Trophoblast cell (in vitro differentiated cells and primary cell): ENCODE data around the gene RNF128.

Experiments used
- DNase-seq, 2 donors: peaks; one replicate each; pipeline ENCODE4 v3.0.0-alpha.2; 2016
- H2AFZ ChIP-seq: 2 replicates; pipeline ENCODE4 v1.6.1; 2013; ENCODE audit warnings: low read length, moderate library complexity, mild to moderate bottlenecking; ENCODE audit not compliant: insufficient read depth, poor library complexity
- H2AK5ac ChIP-seq: 2 replicates; pipeline ENCODE4 v1.6.1; 2013; ENCODE audit warnings: mild to moderate bottlenecking, low read length
- H2BK120ac ChIP-seq: 2 replicates; pipeline ENCODE4 v1.6.1; 2013; ENCODE audit warnings: low read length, mild to moderate bottlenecking, moderate library complexity; ENCODE audit not compliant: insufficient read depth, poor library complexity
- H2BK12ac ChIP-seq: 2 replicates; pipeline ENCODE4 v1.6.1; 2013; ENCODE audit warnings: mild to moderate bottlenecking, low read length, moderate library complexity
- H2BK5ac ChIP-seq: 2 replicates; pipeline ENCODE4 v1.6.1; 2013; ENCODE audit warnings: low read length, low read depth, moderate library complexity, mild to moderate bottlenecking; ENCODE audit not compliant: poor library complexity
- H3K14ac ChIP-seq: 2 replicates; pipeline ENCODE4 v1.6.1; 2013; ENCODE audit warnings: mild to moderate bottlenecking, low read length
- H3K18ac ChIP-seq: 2 replicates; pipeline ENCODE4 v1.6.1; 2013; ENCODE audit warnings: mild to moderate bottlenecking, low read length
- H3K23ac ChIP-seq: 2 replicates; pipeline ENCODE4 v1.6.1; 2013; ENCODE audit warnings: low read length
- H3K27ac ChIP-seq: 2 replicates; pipeline ENCODE4 v1.5.1; 2013; ENCODE audit warnings: low read depth, mild to moderate bottlenecking, inconsistent platforms, low read length, moderate library complexity
- H3K27me3 ChIP-seq: 2 replicates; pipeline ENCODE4 v1.6.1; 2013; ENCODE audit warnings: inconsistent platforms, mild to moderate bottlenecking, low read length, moderate library complexity; ENCODE audit not compliant: insufficient read depth
- H3K36me3 ChIP-seq, 2 experiments: 1 replicate in 1 of 2; 2 replicates in 1 of 2; pipeline ENCODE4 v1.6.1; 2013; ENCODE audit warnings: low read length in 2 of 2, mild to moderate bottlenecking in 2 of 2, moderate library complexity in 1 of 2; ENCODE audit not compliant: insufficient read depth in 2 of 2, control insufficient read depth in 1 of 2
- H3K4ac ChIP-seq: 2 replicates; pipeline ENCODE4 v1.6.1; 2013; ENCODE audit warnings: low read depth, mild to moderate bottlenecking, low read length, moderate library complexity
- H3K4me1 ChIP-seq, 2 experiments: 1 replicate in 1 of 2; 2 replicates in 1 of 2; pipeline ENCODE4 v1.6.1; 2013; ENCODE audit warnings: low read length in 2 of 2, mild to moderate bottlenecking in 2 of 2, moderate library complexity in 1 of 2; ENCODE audit not compliant: insufficient read depth in 2 of 2, control insufficient read depth in 1 of 2
- H3K4me2 ChIP-seq: 2 replicates; pipeline ENCODE4 v1.6.1; 2013; ENCODE audit warnings: inconsistent platforms, mild to moderate bottlenecking, low read length, moderate library complexity
- H3K4me3 ChIP-seq: 2 replicates; pipeline ENCODE4 v1.5.1; 2013; ENCODE audit warnings: mild to moderate bottlenecking, low read depth, low read length, inconsistent platforms
- H3K79me1 ChIP-seq: one replicate; pipeline ENCODE4 v1.6.1; 2013; ENCODE audit warnings: low read length
- H3K79me2 ChIP-seq: 2 replicates; pipeline ENCODE4 v1.6.1; 2013; ENCODE audit warnings: low read length, mild to moderate bottlenecking; ENCODE audit not compliant: control insufficient read depth, insufficient read depth, poor library complexity
- H3K9ac ChIP-seq: 2 replicates; pipeline ENCODE4 v1.6.1; 2013; ENCODE audit warnings: mild to moderate bottlenecking, low read length
- H3K9me3 ChIP-seq: 2 replicates; pipeline ENCODE4 v1.6.1; 2013; ENCODE audit warnings: low read depth, mild to moderate bottlenecking, control low read depth, inconsistent platforms, low read length; ENCODE audit not compliant: insufficient read depth
- H4K12ac ChIP-seq: 2 replicates; pipeline ENCODE4 v1.6.1; 2013; ENCODE audit warnings: low read depth, mild to moderate bottlenecking, low read length, moderate library complexity
- H4K8ac ChIP-seq: 2 replicates; pipeline ENCODE4 v1.6.1; 2013; ENCODE audit warnings: low read depth, mild to moderate bottlenecking, low read length, moderate library complexity
- H4K91ac ChIP-seq: one replicate; pipeline ENCODE4 v1.6.1; 2013; ENCODE audit warnings: low read depth, mild to moderate bottlenecking, low read length, moderate library complexity
- whole genome bisulfite sequencing: extraction: QIAGEN DNeasy Blood & Tissue Kit; methylation state at CpG from one replicate; pipeline ENCODE4 v1.1.7; 2013; ENCODE audit warnings: missing lambda C conversion rate; ENCODE audit not compliant: insufficient read length, insufficient coverage; ENCODE audit errors: extremely low coverage; 5-methylcytosine and 5-hydroxymethylcytosine counted together

RNF128 gene

DNA sequence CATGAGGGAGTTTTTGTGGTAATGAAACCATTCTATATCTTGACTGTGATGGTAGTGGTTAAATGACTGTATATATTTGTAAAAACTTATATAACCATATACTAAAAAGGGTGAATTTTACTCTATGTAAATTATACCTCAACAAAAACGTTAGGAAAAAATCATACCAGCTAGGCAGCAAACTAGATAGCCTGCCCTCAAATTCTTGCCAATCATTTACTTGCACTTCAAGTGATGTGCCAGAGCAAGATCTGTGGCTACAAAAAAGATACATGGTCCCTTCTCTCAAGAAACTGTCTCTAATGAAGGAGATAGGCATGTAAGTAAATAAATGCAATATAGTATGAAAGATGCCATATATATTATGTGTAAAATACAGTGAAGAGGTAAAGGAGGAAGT, 10.0 kb upstream of the RNF128 start:
- Histone ChIP-seq H3K79me1 (no peaks in the 10 kb centered on the region), H3K27me3 (no peaks in the 10 kb centered on the region), H3K36me3 (no peaks in the 10 kb centered on the region), H2BK12ac (no peak overlapping the region), H3K9ac (no peak overlapping the region), H3K4me1 (no peaks in the 10 kb centered on the region), H4K91ac (no peak overlapping the region), H3K4ac (no peak overlapping the region), H3K18ac (no peak overlapping the region), H3K14ac (no peak overlapping the region), H4K12ac (no peak overlapping the region), H3K9me3 (no peaks in the 10 kb centered on the region), H2AK5ac (no peak overlapping the region), H3K23ac (no peak overlapping the region), H3K4me3 (no peak overlapping the region), H3K79me2 (no peaks in the 10 kb centered on the region), H2AFZ (no peak overlapping the region), H3K27ac (no peak overlapping the region), H4K8ac (no peak overlapping the region), H2BK5ac (no peak overlapping the region), H3K4me2 (no peak overlapping the region), H2BK120ac (no peak overlapping the region)
- DNase-seq = no peak
- WGBS = no CpG with 5 or more reads among the region's 1 CpG

DNA sequence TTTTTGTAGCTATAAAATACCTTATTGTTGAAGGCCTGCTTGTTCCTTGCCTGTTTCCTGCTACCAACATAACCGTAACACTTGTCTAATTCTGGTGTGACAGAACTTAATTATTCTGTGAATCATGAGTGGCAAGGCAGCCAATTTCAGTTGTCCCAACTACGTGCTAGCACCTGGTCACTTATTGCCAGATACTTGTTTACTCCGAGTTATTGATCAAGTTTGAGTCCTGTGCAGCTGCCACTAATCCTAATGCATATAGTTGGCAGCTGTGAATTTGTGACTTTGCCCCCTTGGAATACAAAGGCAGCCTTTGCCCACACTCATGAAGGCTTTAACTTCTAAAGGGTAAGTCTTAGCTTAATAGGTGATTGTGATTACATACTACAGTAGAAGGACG, 7.8 kb upstream of the RNF128 start:
- Histone ChIP-seq H4K8ac (no peak overlapping the region), H3K4me2 (no peak overlapping the region), H3K79me1 (no peaks in the 10 kb centered on the region), H3K9me3 (no peaks in the 10 kb centered on the region), H2BK5ac (no peak overlapping the region), H3K9ac (no peak overlapping the region), H2AK5ac (no peak overlapping the region), H3K27me3 (no peaks in the 10 kb centered on the region), H3K4me3 (no peak overlapping the region), H3K36me3 (no peaks in the 10 kb centered on the region), H3K79me2 (no peaks in the 10 kb centered on the region), H3K27ac (no peak overlapping the region), H2BK12ac (no peak overlapping the region), H3K18ac (no peak overlapping the region), H2BK120ac (no peak overlapping the region), H4K91ac (no peak overlapping the region), H3K4ac (no peak overlapping the region), H4K12ac (no peak overlapping the region), H2AFZ (no peak overlapping the region), H3K4me1 (no peaks in the 10 kb centered on the region), H3K23ac (no peak overlapping the region), H3K14ac (no peak overlapping the region)
- no peak for DNase-seq
- WGBS = no CpG with 5 or more reads among the region's 4 CpGs

DNA sequence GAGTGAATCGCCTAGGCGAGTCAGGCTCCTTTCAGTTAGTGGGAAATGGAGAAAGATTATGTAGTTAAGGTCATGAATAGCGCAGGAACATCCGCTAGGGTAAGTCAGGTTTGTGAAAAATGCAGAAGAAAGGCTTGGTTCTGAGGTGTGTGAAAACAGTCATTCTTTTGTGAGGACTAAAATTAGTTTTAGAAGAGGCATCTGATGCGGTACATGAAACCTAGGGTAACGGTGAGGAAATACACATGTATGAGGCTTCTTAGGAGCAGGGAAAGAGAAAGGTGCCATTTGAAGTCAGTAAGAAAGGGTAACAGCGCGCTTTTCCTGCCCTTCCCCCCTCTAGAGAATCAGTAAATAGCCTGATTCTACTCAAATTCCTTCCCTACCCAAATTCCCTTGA, 570 bp upstream of the RNF128 start:
- H3K79me1 ChIP-seq = no peaks in the 10 kb centered on the region
- H3K4me1 ChIP-seq = no peaks in the 10 kb centered on the region
- H2AFZ ChIP-seq = no peak overlapping the region
- H4K8ac ChIP-seq = no peak overlapping the region
- H3K79me2 ChIP-seq = no peaks in the 10 kb centered on the region
- no peak overlapping the region for H2BK5ac ChIP-seq
- no CpG with 5 or more reads among the region's 8 CpGs for WGBS
- H2AK5ac ChIP-seq = no peak overlapping the region
- peak in 1 of 2 donors; percentile 2 for DNase-seq
- H3K14ac ChIP-seq = no peak overlapping the region
- no peak overlapping the region for H4K91ac ChIP-seq
- H2BK120ac ChIP-seq = no peak overlapping the region
- no peak overlapping the region for H2BK12ac ChIP-seq
- no peak overlapping the region for H3K27ac ChIP-seq
- H3K4ac ChIP-seq = no peak overlapping the region
- no peak overlapping the region for H3K4me3 ChIP-seq
- no peak overlapping the region for H3K23ac ChIP-seq
- H3K9ac ChIP-seq = no peak overlapping the region
- no peaks in the 10 kb centered on the region for H3K36me3 ChIP-seq
- peaks cover 6% of the 10 kb centered on the region for H3K27me3 ChIP-seq
- H4K12ac ChIP-seq = no peak overlapping the region
- no peak overlapping the region for H3K18ac ChIP-seq
- peak overlapping the region; percentile 99 for H3K4me2 ChIP-seq
- H3K9me3 ChIP-seq = no peaks in the 10 kb centered on the region

DNA sequence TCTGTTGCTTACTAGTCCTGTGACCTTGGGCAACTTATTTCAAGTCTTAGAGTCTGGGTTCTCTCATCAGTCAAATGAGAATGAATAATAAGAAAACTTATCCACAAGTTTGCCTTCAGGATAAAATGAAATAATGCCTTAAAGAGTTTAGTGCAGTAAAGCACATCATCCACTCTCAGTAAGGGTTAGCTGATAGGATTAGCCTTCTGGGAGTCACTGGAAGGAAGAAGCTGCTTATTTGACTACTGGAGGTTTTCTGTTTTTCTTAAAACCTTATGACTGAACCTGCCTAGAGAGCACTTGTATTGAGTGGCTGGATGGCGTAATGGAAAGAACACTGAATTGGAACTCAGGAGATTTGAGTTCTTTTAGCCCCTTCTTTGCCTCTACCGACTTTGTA, 1.8 kb downstream of the RNF128 start:
- WGBS = no CpG with 5 or more reads among the region's 2 CpGs
- no peak for DNase-seq

More for the DNA sequence above, 1.8 kb downstream of the RNF128 start:
- H3K4ac ChIP-seq = no peak overlapping the region
- H4K8ac ChIP-seq = no peak overlapping the region
- no peak overlapping the region for H2BK120ac ChIP-seq
- no peak overlapping the region for H3K4me3 ChIP-seq
- H2BK5ac ChIP-seq = no peak overlapping the region
- H2BK12ac ChIP-seq = no peak overlapping the region
- H3K4me2 ChIP-seq = no peak overlapping the region
- H2AFZ ChIP-seq = no peak overlapping the region
- no peak overlapping the region for H3K18ac ChIP-seq
- no peaks in the 10 kb centered on the region for H3K79me1 ChIP-seq
- H3K14ac ChIP-seq = no peak overlapping the region
- H3K27ac ChIP-seq = no peak overlapping the region
- no peaks in the 10 kb centered on the region for H3K4me1 ChIP-seq
- H2AK5ac ChIP-seq = no peak overlapping the region
- H3K9me3 ChIP-seq = no peaks in the 10 kb centered on the region
- H3K79me2 ChIP-seq = no peaks in the 10 kb centered on the region
- peaks cover 6% of the 10 kb centered on the region for H3K27me3 ChIP-seq
- no peak overlapping the region for H4K12ac ChIP-seq
- no peaks in the 10 kb centered on the region for H3K36me3 ChIP-seq
- no peak overlapping the region for H4K91ac ChIP-seq
- H3K23ac ChIP-seq = no peak overlapping the region
- H3K9ac ChIP-seq = no peak overlapping the region
